Neutrophil (primary cell): ENCODE results near the gene PLLP.

Experiments
- H3K27ac ChIP-seq: fragments of 200-600 bp; sonication (generic); 2 replicates; pipeline ENCODE4 v1.5.1; 2016; ENCODE audit warnings: mild to moderate bottlenecking, moderate library complexity
- H3K27me3 ChIP-seq: fragments of 200-600 bp; sonication (generic); 2 replicates; pipeline ENCODE4 v1.6.0; 2016; ENCODE audit warnings: mild to moderate bottlenecking
- H3K36me3 ChIP-seq: fragments of 200-600 bp; sonication (generic); 2 replicates; pipeline ENCODE4 v1.5.1; 2017
- H3K4me1 ChIP-seq, 2 experiments: fragments of 200-600 bp in 1 of 2; sonication (generic) in 1 of 2; 1 replicate in 1 of 2; 2 replicates in 1 of 2; pipeline versions ENCODE4 v1.5.1 to v1.6.1; 2013 to 2016; ENCODE audit warnings: low read depth in 1 of 2, low read length in 1 of 2, mild to moderate bottlenecking in 1 of 2, moderate library complexity in 1 of 2; ENCODE audit not compliant: control insufficient read depth in 1 of 2, insufficient read depth in 1 of 2
- H3K4me3 ChIP-seq, 2 experiments: fragments of 200-600 bp in 1 of 2; sonication (generic) in 1 of 2; 1 replicate in 1 of 2; 2 replicates in 1 of 2; pipeline ENCODE4 v1.5.1; 2013 to 2016; ENCODE audit warnings: low read depth in 1 of 2, low read length in 1 of 2, mild to moderate bottlenecking in 1 of 2, moderate library complexity in 1 of 2
- H3K9me3 ChIP-seq: fragments of 200-600 bp; sonication (generic); 2 replicates; pipeline ENCODE4 v1.5.1; 2016
- TF ChIP-seq, protein P1 (sequence below): fragments of 200-600 bp; sonication (generic); IDR thresholded peaks from 2 replicates; pipeline ENCODE4 v1.5.1; 2016; ENCODE audit warnings: antibody characterized with exemption

Gene PLLP

DNA sequence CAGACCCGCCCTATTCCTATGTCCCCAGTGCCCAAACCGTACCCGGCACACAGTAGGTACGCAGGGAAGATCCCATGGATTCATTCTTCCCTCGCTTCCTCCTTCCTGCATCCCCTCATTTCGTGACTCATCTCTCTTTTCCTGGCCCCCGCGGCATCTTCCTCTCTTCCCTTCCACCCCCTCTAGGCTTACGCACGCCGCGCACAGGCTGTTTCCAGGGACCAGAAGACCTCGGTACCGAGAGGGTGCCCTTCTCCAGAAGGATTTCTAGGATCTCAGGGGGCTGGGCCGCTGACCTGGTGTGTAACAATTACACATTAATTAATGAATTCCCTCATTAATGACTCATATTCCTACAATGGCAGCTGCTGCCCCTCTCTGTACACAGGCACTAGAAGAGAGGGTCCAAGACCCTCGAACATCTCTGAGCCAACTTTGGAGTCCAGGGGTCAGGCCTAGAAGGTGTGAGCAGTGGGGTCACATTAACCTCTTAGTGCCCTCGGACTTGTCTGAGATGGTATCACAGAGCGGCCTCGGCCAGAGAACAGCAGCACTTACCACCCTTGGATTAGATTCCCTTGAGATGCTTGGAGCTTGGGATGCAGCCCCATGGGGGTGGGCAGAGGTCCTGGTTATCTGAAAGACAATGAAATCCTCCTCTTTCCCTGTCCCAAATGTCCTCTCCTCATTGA, 16.8 kb upstream of the PLLP start:
- TF ChIP-seq, protein P1, sequence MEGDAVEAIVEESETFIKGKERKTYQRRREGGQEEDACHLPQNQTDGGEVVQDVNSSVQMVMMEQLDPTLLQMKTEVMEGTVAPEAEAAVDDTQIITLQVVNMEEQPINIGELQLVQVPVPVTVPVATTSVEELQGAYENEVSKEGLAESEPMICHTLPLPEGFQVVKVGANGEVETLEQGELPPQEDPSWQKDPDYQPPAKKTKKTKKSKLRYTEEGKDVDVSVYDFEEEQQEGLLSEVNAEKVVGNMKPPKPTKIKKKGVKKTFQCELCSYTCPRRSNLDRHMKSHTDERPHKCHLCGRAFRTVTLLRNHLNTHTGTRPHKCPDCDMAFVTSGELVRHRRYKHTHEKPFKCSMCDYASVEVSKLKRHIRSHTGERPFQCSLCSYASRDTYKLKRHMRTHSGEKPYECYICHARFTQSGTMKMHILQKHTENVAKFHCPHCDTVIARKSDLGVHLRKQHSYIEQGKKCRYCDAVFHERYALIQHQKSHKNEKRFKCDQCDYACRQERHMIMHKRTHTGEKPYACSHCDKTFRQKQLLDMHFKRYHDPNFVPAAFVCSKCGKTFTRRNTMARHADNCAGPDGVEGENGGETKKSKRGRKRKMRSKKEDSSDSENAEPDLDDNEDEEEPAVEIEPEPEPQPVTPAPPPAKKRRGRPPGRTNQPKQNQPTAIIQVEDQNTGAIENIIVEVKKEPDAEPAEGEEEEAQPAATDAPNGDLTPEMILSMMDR = no peak
- Histone ChIP-seq H3K27ac (no peak overlapping the region), H3K27me3 (peaks cover 39% of the 10 kb centered on the region), H3K9me3 (no peaks in the 10 kb centered on the region), H3K4me3 (no peak overlapping the region), H3K36me3 (no peaks in the 10 kb centered on the region), H3K4me1 (peaks cover 17 to 24% of the 10 kb centered on the region in 2 experiments)

DNA sequence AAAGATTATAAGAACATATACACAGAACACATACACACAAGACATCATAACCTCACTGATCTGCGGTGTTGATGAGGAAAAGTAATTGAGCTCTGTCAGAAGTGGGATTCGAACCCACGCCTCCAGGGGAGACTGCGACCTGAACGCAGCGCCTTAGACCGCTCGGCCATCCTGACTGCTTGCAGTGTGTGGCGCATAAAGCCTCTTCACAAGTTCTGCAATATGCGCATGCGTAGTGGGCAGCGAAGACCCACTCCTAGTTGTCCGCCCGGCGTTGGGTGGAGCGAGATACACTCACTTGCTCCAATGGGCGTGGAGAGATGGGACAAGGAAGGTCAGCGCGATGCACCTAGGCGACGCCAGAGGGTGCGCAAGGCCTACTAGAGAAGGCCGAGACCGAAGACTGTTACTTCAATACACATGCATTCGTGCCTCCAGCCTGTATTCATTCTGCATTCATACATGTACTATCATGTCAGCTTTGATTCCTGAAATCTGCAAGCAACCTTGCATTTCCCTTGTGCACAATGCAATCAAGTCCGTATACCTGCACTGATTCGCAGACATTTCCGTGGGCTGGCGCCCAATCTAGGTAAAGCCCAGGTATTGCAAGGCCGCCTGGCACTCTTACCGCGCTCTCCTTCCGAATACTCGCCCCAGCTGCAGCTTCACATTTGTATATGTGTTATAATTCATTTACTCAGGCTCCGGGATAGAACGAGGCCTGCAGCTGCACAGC, 16.1 kb upstream of the PLLP start:
- Histone ChIP-seq H3K4me3 (peak overlapping the region; percentile 43 to 52), H3K27ac (no peak overlapping the region), H3K27me3 (peaks cover 39% of the 10 kb centered on the region), H3K4me1 (peaks cover 17 to 24% of the 10 kb centered on the region in 2 experiments), H3K36me3 (no peaks in the 10 kb centered on the region), H3K9me3 (no peaks in the 10 kb centered on the region)
- TF ChIP-seq, protein P1 = peak; percentile 87

DNA sequence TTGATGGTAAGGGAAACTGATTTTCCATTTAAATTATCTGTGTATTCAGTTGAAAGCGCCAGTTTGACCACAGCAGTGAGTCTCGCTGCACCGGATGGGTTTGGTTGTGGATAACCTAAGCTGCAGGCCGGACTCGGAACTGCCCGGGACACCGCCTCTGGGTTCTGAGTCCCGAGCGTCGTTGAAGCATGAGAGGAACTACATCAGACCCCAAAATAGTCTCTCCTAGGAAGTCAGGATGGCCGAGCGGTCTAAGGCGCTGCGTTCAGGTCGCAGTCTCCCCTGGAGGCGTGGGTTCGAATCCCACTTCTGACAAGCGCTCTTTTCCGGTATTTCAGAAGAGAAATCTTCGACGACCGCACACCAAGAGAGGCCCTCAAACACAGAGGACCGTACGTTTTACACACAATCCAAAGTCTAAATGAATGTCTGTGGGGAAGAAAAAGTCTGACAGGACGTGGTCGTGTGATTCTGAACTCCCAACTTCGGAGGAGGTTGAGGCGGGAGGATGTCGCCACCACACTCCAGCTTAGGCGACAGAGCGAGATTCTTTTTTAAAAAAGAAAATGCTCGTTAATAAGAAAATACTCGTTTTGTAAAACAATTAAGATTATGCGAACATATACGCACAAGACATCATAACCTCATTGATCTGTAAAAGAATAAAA, 15.4 kb upstream of the PLLP start:
- Histone ChIP-seq H3K9me3 (no peaks in the 10 kb centered on the region), H3K4me1 (peaks cover 17 to 24% of the 10 kb centered on the region in 2 experiments), H3K27me3 (peaks cover 39% of the 10 kb centered on the region), H3K27ac (peak overlapping the region; percentile 36), H3K4me3 (peak overlapping the region; percentile 43 to 52), H3K36me3 (no peaks in the 10 kb centered on the region)
- TF ChIP-seq, protein P1 = no peak

DNA sequence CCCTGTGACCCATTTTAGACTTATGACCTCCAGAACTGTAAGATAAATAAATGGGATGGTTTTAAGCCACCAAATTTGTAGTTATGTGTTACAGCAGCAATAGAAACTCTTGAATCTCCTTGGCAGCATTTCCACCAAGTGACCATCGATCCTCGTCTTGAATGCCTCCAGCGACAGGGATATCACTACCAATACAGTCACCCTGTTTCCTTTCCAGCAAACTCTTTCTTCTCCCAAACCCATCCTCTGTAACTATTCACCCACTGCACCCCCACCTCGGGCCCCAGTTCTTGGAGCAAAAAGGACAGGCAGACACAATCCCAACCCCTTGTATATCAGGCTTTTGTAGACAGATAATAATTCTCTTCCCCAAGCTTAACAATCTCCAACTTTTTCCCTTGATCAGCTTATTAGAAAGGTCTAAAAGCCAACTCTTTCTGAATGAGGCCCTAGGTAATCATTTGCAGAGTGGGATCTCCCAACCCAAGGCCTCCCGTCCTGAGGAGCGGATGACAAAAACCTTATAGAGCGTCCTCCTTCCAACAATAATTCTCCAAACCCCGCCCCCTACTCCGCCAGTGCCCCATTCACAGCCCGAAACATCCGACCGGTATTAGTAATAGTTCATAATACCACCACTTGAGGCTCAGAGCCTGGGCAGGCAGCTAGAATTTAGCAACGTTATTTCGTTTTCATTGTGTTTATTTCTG, 14.7 kb upstream of the PLLP start:
- TF ChIP-seq, protein P1 = no peak
- Histone ChIP-seq H3K36me3 (no peaks in the 10 kb centered on the region), H3K27me3 (peaks cover 33% of the 10 kb centered on the region), H3K9me3 (no peaks in the 10 kb centered on the region), H3K27ac (peak overlapping the region; percentile 36), H3K4me1 (peaks cover 17 to 24% of the 10 kb centered on the region in 2 experiments), H3K4me3 (no peak overlapping the region)

DNA sequence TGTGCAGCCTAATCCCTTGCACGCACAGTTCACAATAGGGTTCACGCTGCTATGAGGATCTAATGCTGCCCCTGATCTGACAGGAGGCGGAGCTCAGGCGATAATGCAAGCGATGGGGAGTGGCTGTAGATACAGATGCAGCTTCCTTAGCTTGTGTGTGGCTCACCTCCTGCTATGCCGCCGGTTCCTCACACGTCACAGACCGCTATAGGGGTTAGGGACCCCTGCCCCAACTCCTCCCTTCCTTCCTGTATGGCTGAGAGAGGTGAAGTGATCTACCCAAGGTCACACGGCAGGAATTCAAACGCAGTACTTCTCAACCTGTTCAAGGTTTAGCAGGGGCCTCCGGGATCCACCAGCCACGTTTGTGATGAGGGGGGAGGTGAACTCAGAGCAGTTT, 13.4 kb upstream of the PLLP start:
- no peaks in the 10 kb centered on the region for H3K9me3 ChIP-seq
- H3K4me3 ChIP-seq = no peak overlapping the region
- TF ChIP-seq, protein P1 = no peak
- H3K36me3 ChIP-seq = no peaks in the 10 kb centered on the region
- peaks cover 17 to 24% of the 10 kb centered on the region in 2 experiments for H3K4me1 ChIP-seq
- H3K27ac ChIP-seq = no peak overlapping the region
- peaks cover 20% of the 10 kb centered on the region for H3K27me3 ChIP-seq
